ENCODE results near the gene SLCO3A1. TPM values are rescaled to one million over a fixed set of nuclear protein-coding genes. Genes with fewer than 3 reads are reported as not detected.

Gene SLCO3A1
- total and polyA plus RNA-seq, 2 experiments from 2014 or later: 1.9 to 6.9 TPM

DNA sequence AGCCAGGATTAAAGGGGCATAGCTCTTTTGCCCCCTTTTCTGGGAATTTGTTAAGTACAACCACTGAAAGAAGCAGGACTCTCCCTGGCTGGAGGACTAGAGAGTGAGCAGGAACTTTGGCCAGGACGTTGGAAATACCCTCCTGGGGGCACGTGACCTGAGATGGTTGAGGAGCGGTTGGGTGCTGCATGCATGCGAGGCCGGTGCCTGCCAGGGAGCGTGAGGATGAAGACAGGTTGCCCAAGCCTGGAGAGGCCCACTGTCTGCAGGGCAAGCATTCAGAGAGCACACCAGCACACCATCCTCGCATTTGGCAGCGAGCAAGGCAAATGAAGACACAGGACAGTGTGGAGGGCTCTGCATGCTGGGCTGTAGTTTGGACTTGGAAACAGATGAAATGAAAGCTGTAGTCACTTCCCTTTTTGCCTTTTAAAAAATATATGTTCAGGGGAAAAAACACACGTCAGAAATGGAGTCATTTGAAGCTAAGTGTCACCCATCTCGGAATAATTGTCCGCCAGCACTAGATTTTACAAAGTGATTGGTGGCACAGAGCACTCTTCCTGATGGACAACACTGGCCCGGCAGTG is 217.6 kb downstream of the SLCO3A1 start:
- Histone ChIP-seq H3K27me3 (replicated peaks; ENCODE audit: insufficient read depth) (no peaks in the 10 kb centered on the region), H3K4me3 (no peak overlapping the region), H3F3A (ENCODE audit: insufficient read depth) (peaks cover 8% of the 10 kb centered on the region; the same call in 1 of the 2 replicates), H3K9ac (no peak overlapping the region), H3K4me1 (ENCODE audit: insufficient read depth) (0 out of 2 replicates have a peak, but pooled peaks cover 11% of the 10 kb centered on the region), H2AFZ (no peak overlapping the region), H3K79me2 (ENCODE audit: insufficient read depth) (no peaks in the 10 kb centered on the region), H3K27ac (no peak overlapping the region), H3K4me2 (ENCODE audit: unreplicated experiment) (no peak overlapping the region), H3K9me3 (ENCODE audit: low read depth) (no peaks in the 10 kb centered on the region), H4K20me1 (ENCODE audit: insufficient read depth) (no peaks in the 10 kb centered on the region), H3K36me3 (ENCODE audit: low read depth) (no peaks in the 10 kb centered on the region), H3K9me2 (ENCODE audit: insufficient read depth) (no peaks in the 10 kb centered on the region)
- no peak for TF ChIP-seq EZH2 (IDR thresholded peaks at IDR 0.05; ENCODE audit: insufficient read depth, poor library complexity, severe bottlenecking)
- TF ChIP-seq EZH2phosphoT487 (IDR thresholded peaks at IDR 0.05; ENCODE audit: insufficient read depth, low read depth): no peak
- DNase-seq: no peak
- 75 to 76% methylated on average over 12 of the region's 12 CpGs for WGBS, 2 experiments (ENCODE audit: low coverage in 1 of 2, low lambda C conversion rate in 2 of 2, missing lambda C conversion rate in 2 of 2)
- in situ Hi-C loops (cut with MboI): loop anchor here (10.0 kb wide), 2 partner anchors 206 to 766 kb away; no protein-coding TSS in a partner anchor

DNA sequence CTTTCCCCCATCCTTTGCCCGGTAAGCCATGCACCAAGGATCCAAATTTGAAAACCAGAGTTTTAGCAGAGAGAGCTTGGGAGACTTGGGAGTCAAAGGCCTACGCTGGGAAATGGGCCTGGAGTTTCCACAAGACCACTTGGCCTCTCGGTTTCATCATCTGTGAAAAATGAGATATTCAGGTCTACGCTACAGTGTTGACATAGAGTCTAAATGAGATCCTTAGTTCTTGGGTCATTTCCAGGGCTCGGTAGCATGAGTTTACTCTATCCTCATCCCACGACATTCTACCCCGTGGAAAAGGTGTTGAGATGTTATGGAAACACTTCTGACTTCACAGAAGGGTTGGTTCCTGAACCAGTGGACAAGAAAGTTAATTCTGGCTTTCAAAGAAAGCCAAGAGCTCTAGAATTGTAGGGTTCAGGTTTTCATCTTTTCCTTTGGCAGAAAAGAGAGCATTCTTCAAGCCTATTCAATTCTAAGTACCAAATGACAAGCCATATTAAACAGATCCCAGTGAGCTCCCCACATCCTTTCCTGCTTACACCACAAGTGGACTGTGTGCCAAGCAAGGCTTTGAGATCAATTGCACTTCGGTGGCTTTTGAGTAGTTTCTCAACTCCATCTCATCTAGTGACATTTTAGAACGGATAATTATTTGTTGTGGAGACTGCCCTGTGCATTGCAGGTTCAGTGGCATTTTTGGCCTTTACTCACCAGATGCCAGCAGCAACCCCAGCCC is 219.7 kb downstream of the SLCO3A1 start:
- no peak for TF ChIP-seq EZH2phosphoT487 (IDR thresholded peaks at IDR 0.05; ENCODE audit: insufficient read depth, low read depth)
- TF ChIP-seq EZH2 (IDR thresholded peaks at IDR 0.05; ENCODE audit: insufficient read depth, poor library complexity, severe bottlenecking): no peak
- 94 to 95% methylated on average over 9 of the region's 9 CpGs for WGBS, 2 experiments (ENCODE audit: low coverage in 1 of 2, low lambda C conversion rate in 2 of 2, missing lambda C conversion rate in 2 of 2)
- Histone ChIP-seq H3K79me2 (ENCODE audit: insufficient read depth) (no peaks in the 10 kb centered on the region), H3K4me1 (ENCODE audit: insufficient read depth) (0 out of 2 replicates have a peak, but pooled peaks cover 11% of the 10 kb centered on the region), H3K36me3 (ENCODE audit: low read depth) (no peaks in the 10 kb centered on the region), H3F3A (ENCODE audit: insufficient read depth) (peaks cover 8% of the 10 kb centered on the region; the same call in 1 of the 2 replicates), H3K27ac (no peak overlapping the region), H2AFZ (no peak overlapping the region), H3K9me2 (ENCODE audit: insufficient read depth) (no peaks in the 10 kb centered on the region), H4K20me1 (ENCODE audit: insufficient read depth) (no peaks in the 10 kb centered on the region), H3K4me2 (ENCODE audit: unreplicated experiment) (no peak overlapping the region), H3K4me3 (no peak overlapping the region), H3K9ac (no peak overlapping the region), H3K9me3 (ENCODE audit: low read depth) (no peaks in the 10 kb centered on the region), H3K27me3 (replicated peaks; ENCODE audit: insufficient read depth) (no peaks in the 10 kb centered on the region)
- no peak for DNase-seq
- in situ Hi-C loops (cut with MboI): loop anchor here (10.0 kb wide), 2 partner anchors 208 to 768 kb away; no protein-coding TSS in a partner anchor

DNA sequence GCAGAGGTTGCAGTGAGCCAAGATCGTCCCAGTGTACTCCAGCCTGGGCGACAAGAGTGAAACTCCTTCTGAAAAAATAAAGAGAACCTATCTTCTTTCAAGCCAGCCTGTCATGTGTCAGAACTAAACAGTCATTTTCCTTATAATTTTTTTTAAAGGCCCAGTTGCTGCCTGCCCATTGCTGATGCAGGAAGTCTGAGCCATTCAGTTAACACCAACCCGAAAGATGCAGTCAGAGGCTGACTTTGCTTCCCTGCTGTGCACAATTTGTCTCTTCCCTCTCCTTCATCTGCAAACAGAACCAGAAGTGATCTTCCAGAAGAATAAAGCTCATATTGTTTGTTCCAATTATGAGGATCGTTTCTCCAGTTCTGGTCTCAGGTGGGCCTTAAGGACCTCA is 220.6 kb downstream of the SLCO3A1 start:
- H3K9ac ChIP-seq: no peak overlapping the region
- H2AFZ ChIP-seq: no peak overlapping the region
- in situ Hi-C loops (cut with MboI): loop anchor here (10.0 kb wide), 2 partner anchors 209 to 769 kb away; no protein-coding TSS in a partner anchor
- TF ChIP-seq EZH2phosphoT487 (IDR thresholded peaks at IDR 0.05; ENCODE audit: insufficient read depth, low read depth) (no peak), EZH2 (IDR thresholded peaks at IDR 0.05; ENCODE audit: insufficient read depth, poor library complexity, severe bottlenecking) (no peak)
- H3K9me2 ChIP-seq (ENCODE audit: insufficient read depth): no peaks in the 10 kb centered on the region
- no peaks in the 10 kb centered on the region for H3K9me3 ChIP-seq (ENCODE audit: low read depth)
- H3K4me2 ChIP-seq (ENCODE audit: unreplicated experiment): no peak overlapping the region
- DNase-seq: no peak
- 76 to 85% methylated on average over 4 of the region's 4 CpGs for WGBS, 2 experiments (ENCODE audit: low coverage in 1 of 2, low lambda C conversion rate in 2 of 2, missing lambda C conversion rate in 2 of 2)
- no peak overlapping the region for H3K27ac ChIP-seq
- H3K4me3 ChIP-seq: no peak overlapping the region
- no peaks in the 10 kb centered on the region for H3K36me3 ChIP-seq (ENCODE audit: low read depth)
- H3F3A ChIP-seq (ENCODE audit: insufficient read depth): peaks cover 8% of the 10 kb centered on the region; the same call in 1 of the 2 replicates
- H3K27me3 ChIP-seq (replicated peaks; ENCODE audit: insufficient read depth): no peaks in the 10 kb centered on the region
- 0 out of 2 replicates have a peak, but pooled peaks cover 11% of the 10 kb centered on the region for H3K4me1 ChIP-seq (ENCODE audit: insufficient read depth)
- H3K79me2 ChIP-seq (ENCODE audit: insufficient read depth): no peaks in the 10 kb centered on the region
- no peaks in the 10 kb centered on the region for H4K20me1 ChIP-seq (ENCODE audit: insufficient read depth)

DNA sequence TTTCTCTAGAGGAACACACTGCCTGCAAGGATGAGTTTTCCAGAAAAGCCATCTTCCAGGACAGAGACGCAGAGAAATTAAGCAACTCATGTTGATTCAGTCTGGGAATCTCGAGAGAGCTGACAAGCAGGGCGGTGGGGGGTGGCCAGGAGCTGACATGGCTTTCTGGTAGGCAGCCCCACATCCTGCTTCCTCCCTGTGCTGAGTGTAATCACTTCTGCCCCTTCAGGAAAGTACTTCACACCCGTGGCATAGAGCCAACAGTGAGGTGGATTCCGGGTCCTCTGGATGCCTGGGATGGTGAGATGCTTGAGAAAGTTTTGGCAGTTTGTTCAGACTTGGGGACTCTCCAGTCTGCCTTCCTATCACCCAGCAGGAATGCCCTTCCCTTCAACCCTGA is 221.1 kb downstream of the SLCO3A1 start:
- DNase-seq: peak; percentile 53
- Histone ChIP-seq H3K36me3 (ENCODE audit: low read depth) (no peaks in the 10 kb centered on the region), H3K4me1 (ENCODE audit: insufficient read depth) (0 out of 2 replicates have a peak, but pooled peaks cover 7% of the 10 kb centered on the region), H3K9ac (no peak overlapping the region), H3K79me2 (ENCODE audit: insufficient read depth) (no peaks in the 10 kb centered on the region), H3K27ac (no peak overlapping the region), H3K9me2 (ENCODE audit: insufficient read depth) (no peaks in the 10 kb centered on the region), H3K4me3 (no peak overlapping the region), H3K4me2 (ENCODE audit: unreplicated experiment) (no peak overlapping the region), H3K27me3 (replicated peaks; ENCODE audit: insufficient read depth) (no peaks in the 10 kb centered on the region), H3F3A (ENCODE audit: insufficient read depth) (peaks cover 8% of the 10 kb centered on the region; the same call in 1 of the 2 replicates), H3K9me3 (ENCODE audit: low read depth) (no peaks in the 10 kb centered on the region), H2AFZ (no peak overlapping the region), H4K20me1 (ENCODE audit: insufficient read depth) (no peaks in the 10 kb centered on the region)
- no peak for TF ChIP-seq EZH2 (IDR thresholded peaks at IDR 0.05; ENCODE audit: insufficient read depth, poor library complexity, severe bottlenecking)
- in situ Hi-C loops (cut with MboI): loop anchor here (10.0 to 25.0 kb wide), 3 partner anchors 210 to 770 kb away; no protein-coding TSS in a partner anchor
- whole genome bisulfite sequencing, 2 experiments (ENCODE audit: low coverage in 1 of 2, low lambda C conversion rate in 2 of 2, missing lambda C conversion rate in 2 of 2): 36 to 43% methylated on average over 5 of the region's 5 CpGs

Data from GM23248 (cell line).